NCI-H2196 treated with DMSO at 0.1 percent for 48 hours (cell line): ENCODE measurements around the gene SWT1.

Experiments
- DNase-seq: peaks from one replicate; lab custom pipeline; 2025; ENCODE audit not compliant: unreplicated experiment; lab: John Stamatoyannopoulos, UW

Gene SWT1

GRCh38 chr1:185156854-185157598 is at the start of gene SWT1, which contains the start of gene TRMT1L:
SWT1 (plus strand) TSS chr1:185157167; CDS start chr1:185160842, 3,675 bp downstream.
TRMT1L (minus strand) TSS chr1:185156953; CDS start chr1:185156712, 241 bp downstream.
- peak; percentile 98 for DNase-seq

- DNase-seq: no peak
These were observed 48.6 kb upstream of the SWT1 start for GRCh38 chr1:185108321-185108720.

- DNase-seq: no peak
These were observed 46.8 kb upstream of the SWT1 start for GRCh38 chr1:185110145-185110544.

- DNase-seq: no peak
These were observed 45.1 kb upstream of the SWT1 start for GRCh38 chr1:185111873-185112272.

- no peak for DNase-seq
These were observed 44.6 kb upstream of the SWT1 start for GRCh38 chr1:185112356-185112755.

- no peak for DNase-seq
These were observed 27.3 kb upstream of the SWT1 start for GRCh38 chr1:185129708-185130107.

- no peak for DNase-seq
These were observed 24.4 kb upstream of the SWT1 start for GRCh38 chr1:185132534-185132933.

- DNase-seq: no peak
These were observed 18.9 kb upstream of the SWT1 start for GRCh38 chr1:185137896-185138545.

GRCh38 chr1:185139246-185139645 is 17.7 kb upstream of the SWT1 start:
- DNase-seq: peak; percentile 46

GRCh38 chr1:185144233-185144632 is 12.7 kb upstream of the SWT1 start:
- no peak for DNase-seq

GRCh38 chr1:185151215-185151614 is 5.8 kb upstream of the SWT1 start:
- no peak for DNase-seq

- no peak for DNase-seq
These were observed 4.7 kb upstream of the SWT1 start for GRCh38 chr1:185152187-185152767.

GRCh38 chr1:185154912-185155513 is 2.0 kb upstream of the SWT1 start:
- no peak for DNase-seq

GRCh38 chr1:185155600-185156287 is 1.2 kb upstream of the SWT1 start:
- DNase-seq: no peak

- DNase-seq: peak; percentile 58
These were observed 596 bp upstream of the SWT1 start for GRCh38 chr1:185156288-185156853.

GRCh38 chr1:185157599-185158412 is 839 bp downstream of the SWT1 start:
- DNase-seq: no peak

- DNase-seq: no peak
These were observed 1.8 kb downstream of the SWT1 start for GRCh38 chr1:185158800-185159199.

GRCh38 chr1:185159966-185160365 is 3.0 kb downstream of the SWT1 start:
- DNase-seq: no peak

GRCh38 chr1:185162491-185162890 is 5.5 kb downstream of the SWT1 start:
- DNase-seq: no peak

GRCh38 chr1:185166106-185166505 is 9.1 kb downstream of the SWT1 start:
- no peak for DNase-seq
